GM18507 (cell line): ENCODE data around the gene FBXO48.

Source experiments
- DNase-seq: peaks from one replicate; pipeline ENCODE4 v3.0.0; 2011; ENCODE audit warnings: low read depth; ENCODE audit not compliant: insufficient read length; ENCODE audit errors: extremely low spot score
- FAIRE-seq: peaks from 2 replicates; lab custom pipeline; 2011; peaks lifted over from hg19 to GRCh38; lab: Jason Lieb, UNC

The FBXO48 gene

DNA sequence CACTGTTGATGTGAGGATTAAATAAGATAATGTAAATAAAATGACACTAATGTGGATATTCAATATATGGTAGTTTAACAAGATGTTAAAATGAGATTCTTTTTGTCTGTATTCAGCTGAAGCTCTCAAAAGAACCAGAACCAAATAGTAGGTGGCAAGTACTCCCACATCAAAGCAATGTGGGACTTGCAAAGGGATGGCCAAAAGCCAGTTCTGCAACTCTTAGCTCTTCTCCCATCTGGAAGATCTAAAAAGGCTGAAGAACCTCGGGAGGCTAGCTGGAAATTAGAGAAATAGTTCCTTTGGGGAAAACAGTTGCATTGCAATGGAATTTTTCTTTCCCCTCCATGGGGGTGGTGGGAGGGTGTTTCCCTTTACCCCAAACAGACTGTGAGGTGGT is 48.7 kb downstream of the FBXO48 start:
- DNase-seq (no peak), FAIRE-seq (no peak)

GRCh38 chr2:68417926-68418325 is 49.2 kb downstream of the FBXO48 start:
- FAIRE-seq (peak; percentile 56), DNase-seq (no peak)

GRCh38 chr2:68416081-68416675 is 50.9 kb downstream of the FBXO48 start:
- no peak for DNase-seq
- no peak for FAIRE-seq

GRCh38 chr2:68415521-68415920 is 51.6 kb downstream of the FBXO48 start:
- FAIRE-seq (peak; percentile 42), DNase-seq (no peak)

DNA sequence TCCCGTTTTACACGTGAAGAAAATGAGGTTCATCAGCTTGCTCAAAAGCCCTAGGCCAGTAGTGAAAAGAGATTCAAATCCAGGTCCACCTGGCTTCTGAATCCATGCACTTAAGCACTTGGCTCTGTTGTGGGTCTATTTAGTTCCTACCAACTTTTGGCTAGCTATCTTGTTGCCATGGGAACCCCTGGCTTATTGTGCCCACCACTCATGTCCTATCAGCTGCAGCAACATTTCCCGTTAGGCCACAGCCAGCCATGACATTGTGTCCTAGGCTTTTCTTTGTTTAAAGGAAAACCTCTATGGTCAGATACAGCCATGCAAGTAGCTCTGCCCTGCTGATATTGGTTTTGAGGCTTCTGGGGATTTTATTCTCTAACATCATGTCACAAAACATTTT is 52.2 kb downstream of the FBXO48 start:
- no peak for DNase-seq

DNA sequence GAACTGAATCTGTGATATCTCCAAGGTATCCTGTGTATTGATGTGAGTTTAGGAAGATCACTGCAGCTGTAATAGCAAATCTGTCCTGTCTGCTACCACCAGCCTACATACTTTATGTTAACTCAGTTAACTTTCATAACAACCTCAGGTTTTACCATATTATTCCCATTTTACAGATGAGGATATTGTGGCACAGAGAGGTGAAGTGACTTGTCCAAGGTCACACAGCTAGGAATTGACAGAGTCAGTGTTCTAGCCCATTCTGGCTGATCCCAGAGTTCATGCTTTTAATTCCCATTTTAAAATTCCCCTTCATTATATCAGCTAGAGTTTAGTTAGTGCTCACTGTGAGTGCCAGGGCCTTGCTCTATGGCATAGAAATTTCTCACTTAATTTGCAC is 52.6 kb downstream of the FBXO48 start:
- DNase-seq (no peak), FAIRE-seq (no peak)

More for the DNA sequence above, 52.2 kb downstream of the FBXO48 start:
- no peak for FAIRE-seq

DNA sequence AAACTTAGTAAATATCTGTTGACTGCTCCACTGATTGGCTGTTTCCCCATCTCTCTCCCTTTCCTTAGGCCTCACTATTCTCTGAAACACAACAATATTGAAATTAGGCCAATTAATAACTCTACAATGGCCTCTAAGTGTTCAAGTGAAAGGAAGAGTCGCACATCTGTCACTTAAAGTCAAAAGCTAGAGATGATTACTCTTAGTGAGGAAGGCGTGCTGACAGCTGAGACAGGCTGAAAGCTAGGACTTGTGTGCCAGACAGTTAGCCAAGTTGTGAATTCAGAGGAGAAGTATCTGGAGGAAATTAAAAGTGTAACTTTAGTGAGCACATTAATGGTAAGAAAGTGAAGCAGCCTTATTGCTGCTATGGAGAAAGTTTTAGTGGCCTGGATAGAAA is 53.6 kb downstream of the FBXO48 start:
- FAIRE-seq (no peak), DNase-seq (no peak)

DNA sequence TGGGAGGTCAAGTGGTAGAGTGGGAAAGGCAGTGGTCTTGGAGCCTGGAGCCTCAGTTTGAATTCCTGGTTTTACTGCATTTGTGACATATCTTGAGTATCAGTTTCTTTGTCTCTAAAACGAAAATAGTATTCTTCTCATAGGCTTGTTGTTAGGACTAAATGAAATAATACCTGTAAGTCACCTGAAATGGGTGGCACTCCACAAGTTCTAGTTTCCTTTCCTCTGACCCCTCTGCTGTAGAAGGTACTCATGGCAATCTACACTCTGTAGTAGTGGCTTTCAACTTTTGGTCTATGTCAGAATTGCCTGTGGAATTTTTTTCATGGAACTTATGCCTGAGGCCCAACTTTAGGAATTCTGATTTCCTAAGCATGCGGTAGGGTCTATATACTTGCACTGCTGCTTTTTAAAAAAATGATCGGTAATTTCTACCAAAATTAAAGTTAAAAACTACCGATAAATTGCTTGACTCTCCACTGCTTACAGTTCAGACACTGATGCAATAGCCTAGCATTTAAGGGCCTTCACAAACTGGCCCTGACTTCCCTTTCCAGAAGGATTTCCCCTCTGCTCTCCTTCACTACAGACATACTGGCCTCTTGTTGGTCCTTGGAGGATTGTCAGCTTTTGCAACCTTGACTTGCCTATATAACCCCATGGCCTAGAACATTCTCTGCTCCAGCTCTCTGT is 54.8 kb downstream of the FBXO48 start:
- DNase-seq (no peak), FAIRE-seq (no peak)

DNA sequence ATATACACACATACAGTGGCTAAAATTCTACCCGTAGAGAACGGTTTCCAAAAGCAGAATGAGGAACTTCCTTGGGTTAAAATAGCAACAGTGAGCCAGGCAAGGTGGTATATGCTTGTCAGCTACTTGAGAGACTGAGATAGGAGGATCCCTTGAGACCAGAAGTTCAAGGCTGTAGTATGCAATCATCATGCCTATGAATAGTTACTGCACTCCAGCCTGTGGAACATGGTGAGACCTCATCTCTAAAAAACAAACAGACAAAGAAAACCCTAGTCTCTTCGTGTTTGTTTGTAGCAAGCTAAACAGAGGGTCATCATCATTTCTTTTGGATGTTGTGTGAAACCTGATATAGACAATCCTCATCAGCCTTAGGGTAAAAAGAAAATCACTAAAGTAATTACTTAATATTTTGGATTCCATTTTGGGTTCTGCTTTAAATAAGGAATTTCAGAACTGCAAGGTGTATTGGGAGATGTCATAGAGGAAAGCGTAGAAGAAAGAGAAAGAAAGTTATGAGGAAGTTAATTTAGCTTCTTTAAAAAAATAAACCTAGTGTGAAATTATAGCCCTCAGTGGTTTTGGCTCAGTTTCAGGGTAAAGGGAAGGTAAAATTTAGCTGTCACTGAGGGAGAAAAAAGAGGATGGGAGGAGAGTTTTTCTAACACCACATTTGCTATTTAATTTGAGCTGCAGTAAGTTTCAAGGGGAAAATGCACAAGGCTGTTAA is 55.5 kb downstream of the FBXO48 start:
- no peak for DNase-seq
- FAIRE-seq = peak; percentile 97
